GM21786 (cell line): Measurements from ENCODE around the gene JMJD1C.
"Not testable (repeated sequence)": the region's sequence is repeated elsewhere in the genome, so short reads cannot be mapped to it uniquely, and the experiment has no call there.

ENCODE experiments used
- ATAC-seq: cut with Tn5 transposase; IDR thresholded peaks from one replicate; pipeline ENCODE4 v1.9.1; 2021; ENCODE audit not compliant: unreplicated experiment

The JMJD1C gene

GRCh38 chr10:63410633-63411032 is 55.1 kb downstream of the JMJD1C start:
- ATAC-seq: no peak

DNA sequence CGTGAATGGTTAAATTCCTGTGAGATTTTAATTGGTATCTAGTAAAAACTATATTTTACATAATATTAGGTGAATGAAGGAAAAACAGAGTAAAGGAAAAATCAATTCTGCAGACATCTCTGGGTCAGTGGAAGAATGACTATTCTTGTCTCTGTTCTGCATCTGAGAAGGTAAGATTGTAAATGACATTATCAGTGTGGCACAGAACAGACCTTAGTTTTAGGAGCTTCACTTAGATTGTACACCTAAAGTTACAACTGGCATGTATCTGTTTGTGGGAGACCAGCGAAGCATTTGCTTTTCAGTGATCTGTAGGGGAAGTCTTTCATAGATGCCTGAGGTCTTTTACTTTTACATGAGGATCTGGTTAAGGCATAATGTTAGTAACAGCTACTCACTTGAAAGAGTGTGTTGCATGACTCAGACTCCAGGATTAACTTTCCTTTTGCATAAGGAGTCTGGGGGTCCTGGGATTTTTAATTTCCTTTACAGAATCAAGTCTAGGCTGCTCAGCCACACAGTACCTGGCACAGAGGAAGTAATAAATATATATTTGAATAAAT is 56.2 kb downstream of the JMJD1C start:
- ATAC-seq: no peak

DNA sequence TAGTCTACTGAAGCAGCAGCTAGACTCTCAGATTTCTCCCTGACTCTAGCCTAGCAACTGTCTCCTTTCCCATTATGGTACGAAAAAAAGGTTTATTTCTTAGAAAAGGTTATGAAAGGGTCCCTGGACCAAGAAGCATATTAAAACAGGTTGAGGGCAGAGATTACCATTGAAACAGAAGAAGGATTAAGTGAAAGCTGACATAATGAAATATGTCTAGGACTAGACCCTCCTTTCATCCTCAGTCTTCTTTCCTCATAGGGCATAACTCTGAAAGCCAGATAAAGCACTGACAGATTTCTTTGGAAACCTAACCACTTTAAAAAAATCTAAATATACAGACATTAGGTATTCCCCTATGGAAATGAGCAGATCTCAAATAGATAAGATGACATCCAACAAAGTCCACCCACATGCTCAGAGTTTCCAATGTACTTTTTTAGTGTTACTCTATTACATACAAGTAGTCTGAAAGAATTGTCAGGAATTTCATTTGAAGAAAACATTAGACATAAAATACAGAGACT is 58.6 kb downstream of the JMJD1C start:
- ATAC-seq: no peak

DNA sequence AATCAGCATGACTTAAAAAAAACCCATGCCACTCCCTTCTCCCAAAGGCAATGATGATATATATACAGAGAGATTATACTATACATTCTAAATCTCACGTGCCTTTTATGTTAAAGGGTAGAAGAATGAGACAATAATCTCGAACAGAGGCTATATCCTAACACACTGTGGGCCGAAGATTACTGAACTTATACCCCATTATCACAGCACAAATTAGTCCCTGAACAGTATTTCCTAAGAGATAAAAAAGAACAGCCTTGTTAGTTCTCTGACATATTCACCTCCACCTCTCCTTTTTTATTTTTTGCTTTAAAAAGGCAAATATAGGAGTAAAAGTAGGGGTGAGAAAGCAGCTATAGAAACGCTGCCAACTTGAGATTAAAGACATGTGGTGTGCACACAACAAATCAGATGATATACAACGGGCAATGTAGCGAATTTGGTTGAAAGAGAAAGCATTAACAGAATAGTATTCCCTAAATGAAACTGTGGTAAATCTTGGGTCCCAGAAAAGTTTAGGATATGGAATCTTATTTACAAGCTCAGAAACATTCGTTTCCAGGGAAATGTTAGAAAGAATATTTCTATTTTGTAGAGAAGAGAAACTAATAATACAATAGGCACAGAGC is 69.5 kb downstream of the JMJD1C start:
- no peak for ATAC-seq

GRCh38 chr10:63393050-63393449 is 72.7 kb downstream of the JMJD1C start:
- ATAC-seq: no peak

DNA sequence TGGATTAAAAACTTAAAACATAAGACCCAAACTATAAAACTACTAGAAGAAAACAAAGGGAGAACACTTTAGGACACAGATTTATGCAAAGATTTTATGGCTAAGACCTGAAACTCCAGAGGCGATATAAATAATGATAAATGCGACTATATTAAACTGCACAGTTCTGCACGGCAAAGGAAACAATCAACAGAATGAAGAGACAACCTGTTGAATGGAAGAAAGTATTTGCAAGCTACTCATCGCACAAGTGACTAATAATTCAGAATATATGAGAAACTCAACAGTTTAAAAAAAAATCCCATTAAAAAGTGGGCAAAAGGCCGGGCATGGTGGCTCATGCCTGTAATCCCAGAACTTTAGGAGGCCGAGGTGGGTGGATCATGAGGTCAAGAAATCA is 73.6 kb downstream of the JMJD1C start:
- no peak for ATAC-seq

DNA sequence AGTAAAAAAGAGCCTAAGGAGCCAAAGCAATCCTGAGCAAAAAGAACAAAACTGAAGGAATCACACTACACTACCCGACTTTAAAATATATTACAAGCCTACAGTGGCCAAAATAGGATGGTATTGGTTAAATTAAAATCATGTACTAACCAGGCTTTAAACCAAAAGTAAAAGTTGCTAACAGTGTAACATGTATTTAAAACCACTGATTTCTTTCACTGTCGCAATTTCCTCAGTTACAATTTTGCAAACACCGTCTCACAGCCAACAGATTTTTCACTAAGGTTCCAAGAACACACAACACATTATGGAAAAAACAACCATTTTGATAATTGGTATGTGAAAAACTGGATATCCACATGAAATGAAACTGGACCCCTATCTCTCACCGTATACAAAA is 74.0 kb downstream of the JMJD1C start:
- ATAC-seq: no peak

- no peak for ATAC-seq
Observed at GRCh38 chr10:63390521-63390920, 75.3 kb downstream of the JMJD1C start.

DNA sequence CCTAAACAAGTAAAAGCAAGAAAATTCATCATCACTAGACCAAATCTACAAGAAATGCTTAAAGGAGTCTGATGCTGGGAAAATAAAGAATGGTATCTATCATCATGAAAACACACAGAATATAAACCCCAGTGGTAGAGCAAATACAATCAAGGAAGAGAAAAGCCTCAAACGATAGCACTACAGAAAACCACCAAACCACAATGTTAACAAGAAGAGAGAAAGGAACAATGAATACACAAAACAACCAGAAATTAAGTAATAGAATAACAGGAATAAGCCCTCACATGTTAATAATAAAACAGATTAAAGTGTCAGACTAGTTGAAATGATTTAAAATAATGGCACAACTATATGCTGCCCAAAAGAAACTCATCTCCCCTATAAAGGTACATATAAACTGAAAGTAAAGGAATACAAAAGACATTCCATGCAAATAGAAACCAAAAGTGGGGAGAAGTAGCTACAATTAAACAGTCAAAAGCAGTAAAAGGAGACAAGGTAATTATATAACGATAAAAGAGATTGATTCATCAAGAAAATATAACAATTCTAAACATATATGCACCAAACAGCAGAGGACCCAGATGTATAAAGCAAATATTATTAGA is 77.3 kb downstream of the JMJD1C start:
- peak; percentile 68 for ATAC-seq

GRCh38 chr10:63385254-63385653 is 80.5 kb downstream of the JMJD1C start:
- no peak for ATAC-seq

GRCh38 chr10:63384675-63385074 is 81.1 kb downstream of the JMJD1C start:
- no peak for ATAC-seq

DNA sequence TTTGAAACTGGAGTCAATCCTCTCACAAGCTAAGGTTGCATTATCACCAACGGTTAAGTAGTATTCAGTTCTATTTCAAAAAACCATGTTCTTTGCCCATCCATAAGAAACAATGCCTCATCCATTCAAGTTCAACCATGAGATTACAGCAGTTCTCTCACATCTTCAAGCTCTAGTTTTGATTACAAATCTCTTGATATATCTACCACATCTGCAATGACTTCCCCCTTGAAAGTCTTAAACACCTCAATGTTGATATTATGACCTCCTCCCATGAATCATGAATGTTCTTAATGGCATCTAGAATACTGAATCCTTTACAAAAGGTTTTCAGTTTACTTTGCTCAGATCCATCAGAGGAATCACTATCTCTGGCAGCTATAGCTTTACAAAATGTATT is 81.8 kb downstream of the JMJD1C start:
- ATAC-seq: no peak

GRCh38 chr10:63383141-63383540 is 82.6 kb downstream of the JMJD1C start:
- ATAC-seq: no peak

GRCh38 chr10:63382066-63382465 is 83.7 kb downstream of the JMJD1C start:
- no peak for ATAC-seq

GRCh38 chr10:63377305-63377661 is 88.5 kb downstream of the JMJD1C start:
- not testable (repeated sequence) for ATAC-seq

GRCh38 chr10:63376560-63377304 is 89.0 kb downstream of the JMJD1C start:
- ATAC-seq: peak; percentile 94

- no peak for ATAC-seq
Observed at GRCh38 chr10:63375859-63376258, 89.9 kb downstream of the JMJD1C start.

DNA sequence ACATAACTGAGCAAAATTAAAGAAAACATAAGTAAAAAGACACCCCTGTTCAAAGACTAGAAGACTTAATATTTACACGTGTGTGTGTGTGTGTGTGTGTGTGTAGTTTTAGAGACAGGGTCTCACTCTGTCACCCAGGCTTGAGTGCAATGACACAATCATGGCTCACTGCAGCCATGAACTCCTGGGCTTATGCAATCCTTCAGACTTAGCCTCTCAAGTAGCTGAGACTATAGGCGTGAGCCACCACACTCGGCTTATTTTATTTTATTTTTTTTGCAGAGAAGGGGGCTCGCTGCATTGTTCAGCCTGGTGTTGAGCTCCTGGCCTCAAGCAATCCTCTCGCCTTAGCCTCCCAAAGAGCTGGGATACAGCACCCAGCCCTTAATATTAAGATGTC is 90.3 kb downstream of the JMJD1C start:
- ATAC-seq: no peak

- ATAC-seq: no peak
Observed at GRCh38 chr10:63374991-63375390, 90.8 kb downstream of the JMJD1C start.

- no peak for ATAC-seq
Observed at GRCh38 chr10:63373176-63373575, 92.6 kb downstream of the JMJD1C start.

DNA sequence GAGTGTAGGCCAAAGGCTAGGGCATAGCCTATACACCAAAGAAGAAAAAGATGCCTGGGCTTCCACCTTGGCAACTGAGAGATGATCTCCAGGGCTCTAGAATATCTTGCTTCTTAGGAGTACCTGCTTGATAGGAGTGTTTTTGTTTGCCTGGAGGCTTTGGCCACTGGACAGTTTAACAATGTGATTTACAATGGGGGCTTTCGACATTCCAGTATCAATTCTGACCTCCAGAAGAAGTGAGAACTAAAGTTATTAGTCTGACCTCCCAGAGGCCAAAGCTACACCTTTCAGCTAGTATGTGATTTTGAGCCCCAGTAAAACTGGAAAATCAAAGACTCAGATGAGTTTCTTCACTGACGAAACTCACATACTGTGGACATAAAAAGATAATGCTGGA is 96.1 kb downstream of the JMJD1C start:
- no peak for ATAC-seq

DNA sequence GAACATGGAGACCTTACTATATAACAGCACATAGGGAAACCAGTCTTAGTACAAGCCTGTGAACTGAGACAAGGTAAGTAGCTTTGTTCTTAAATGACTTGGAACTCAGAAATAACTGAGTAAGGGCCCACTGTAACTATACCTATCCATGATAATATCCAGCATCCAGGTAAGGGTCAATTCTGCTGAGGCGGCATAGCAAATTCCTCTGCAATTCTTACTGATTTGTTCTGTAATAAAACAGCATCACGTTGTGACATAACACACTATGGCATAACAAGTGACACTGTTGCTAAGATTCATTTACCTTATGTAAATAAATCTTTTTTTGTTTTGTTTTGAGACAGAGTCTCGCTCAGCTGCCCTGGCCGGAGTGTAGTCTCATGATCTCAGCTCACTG is 97.4 kb downstream of the JMJD1C start:
- ATAC-seq: no peak
